GM19395 (cell line): ENCODE results near the gene C17orf114.

Source experiments
- ATAC-seq: cut with Tn5 transposase; IDR thresholded peaks from one replicate; pipeline ENCODE4 v1.9.1; 2021; ENCODE audit warnings: mild to moderate bottlenecking, moderate library complexity; ENCODE audit not compliant: unreplicated experiment

The C17orf114 gene

DNA sequence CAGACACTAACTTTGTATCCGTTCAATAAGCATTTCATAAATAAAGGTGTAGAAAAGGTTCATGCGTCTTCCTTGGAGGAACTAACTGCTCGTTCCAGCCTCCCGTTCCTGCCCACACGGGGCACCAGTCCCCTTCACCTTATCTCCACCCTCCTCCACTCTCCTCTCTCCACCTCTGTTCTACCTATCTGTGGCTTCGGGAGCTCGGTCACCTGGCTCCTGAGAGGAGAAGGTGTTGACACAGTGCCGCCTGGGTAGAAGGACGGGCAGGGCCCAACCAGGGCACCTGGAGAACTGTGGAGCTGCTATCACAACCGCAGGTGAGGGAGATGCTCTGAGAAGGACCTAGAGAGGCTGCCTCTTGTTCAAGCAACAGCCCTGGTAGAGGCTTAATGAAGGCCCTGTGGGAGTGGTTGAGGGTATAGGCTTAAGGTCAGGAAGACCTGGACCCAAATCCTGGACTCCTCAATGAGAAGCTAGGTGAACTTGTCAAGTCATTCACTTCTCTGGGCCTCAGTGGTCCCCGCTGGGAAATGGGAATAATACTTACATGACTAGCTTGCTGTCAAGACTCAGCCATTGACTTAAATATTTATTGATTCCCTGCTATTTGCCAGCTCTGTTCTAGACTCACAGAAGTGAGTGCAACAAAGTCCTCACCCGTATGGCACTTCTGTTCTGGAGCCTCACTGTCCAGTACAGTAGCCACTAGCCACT lies 21.4 kb upstream of the C17orf114 start:
- ATAC-seq = no peak

DNA sequence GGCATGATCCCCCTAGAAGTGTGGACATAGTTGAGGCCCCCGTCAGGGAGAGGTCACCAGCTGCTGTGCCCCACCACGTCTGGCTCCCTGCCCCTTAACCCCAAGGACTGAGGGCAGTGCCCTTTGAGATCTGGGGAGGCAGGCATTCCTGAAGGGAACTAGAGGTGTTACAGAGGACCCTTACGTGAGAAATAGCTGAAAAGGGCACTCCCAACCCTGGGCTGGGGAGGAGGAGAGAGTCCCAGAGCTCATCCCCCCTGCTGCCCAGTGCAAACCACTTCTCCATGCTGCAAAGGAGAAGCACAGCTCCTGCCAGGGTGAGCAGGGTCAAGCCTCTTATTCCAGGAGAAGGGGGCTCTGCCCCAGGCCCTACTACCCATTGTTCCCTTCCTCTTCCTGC lies 20.7 kb upstream of the C17orf114 start:
- ATAC-seq = no peak

DNA sequence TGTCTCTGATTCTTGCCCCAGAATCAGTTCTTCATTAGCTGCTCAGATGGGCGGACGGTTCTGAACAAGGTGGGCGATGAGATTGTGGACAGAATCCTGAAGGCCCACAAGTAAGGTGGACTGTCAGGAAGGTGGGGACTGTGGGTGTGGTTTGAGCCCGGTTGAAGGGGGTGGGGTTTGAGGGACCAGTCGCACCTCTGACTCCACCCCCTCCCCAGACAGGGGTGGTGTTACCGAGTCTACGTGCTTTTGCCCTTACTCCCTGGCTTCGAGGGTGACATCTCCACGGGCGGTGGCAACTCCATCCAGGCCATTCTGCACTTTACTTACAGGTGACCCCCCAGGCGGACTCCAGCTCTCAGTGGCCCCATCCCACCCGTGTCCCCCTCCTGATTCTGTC lies 16.1 kb upstream of the C17orf114 start:
- no peak for ATAC-seq

DNA sequence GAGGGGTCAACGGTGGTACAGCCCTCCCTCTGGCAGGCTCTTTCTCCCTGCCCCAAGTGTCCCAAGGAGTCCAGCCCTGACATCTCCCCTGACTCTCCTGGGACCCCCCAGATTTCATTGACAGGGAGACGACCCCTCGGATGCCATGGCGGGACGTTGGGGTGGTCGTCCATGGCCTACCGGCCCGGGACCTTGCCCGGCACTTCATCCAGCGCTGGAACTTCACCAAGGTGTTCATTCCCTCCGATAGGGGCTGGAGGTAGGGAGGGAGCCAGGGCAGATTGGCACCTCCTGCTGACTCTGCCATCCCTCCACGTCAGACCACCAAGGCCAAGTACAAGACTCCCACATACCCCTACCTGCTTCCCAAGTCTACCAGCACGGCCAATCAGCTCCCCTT lies 14.7 kb upstream of the C17orf114 start:
- no peak for ATAC-seq

DNA sequence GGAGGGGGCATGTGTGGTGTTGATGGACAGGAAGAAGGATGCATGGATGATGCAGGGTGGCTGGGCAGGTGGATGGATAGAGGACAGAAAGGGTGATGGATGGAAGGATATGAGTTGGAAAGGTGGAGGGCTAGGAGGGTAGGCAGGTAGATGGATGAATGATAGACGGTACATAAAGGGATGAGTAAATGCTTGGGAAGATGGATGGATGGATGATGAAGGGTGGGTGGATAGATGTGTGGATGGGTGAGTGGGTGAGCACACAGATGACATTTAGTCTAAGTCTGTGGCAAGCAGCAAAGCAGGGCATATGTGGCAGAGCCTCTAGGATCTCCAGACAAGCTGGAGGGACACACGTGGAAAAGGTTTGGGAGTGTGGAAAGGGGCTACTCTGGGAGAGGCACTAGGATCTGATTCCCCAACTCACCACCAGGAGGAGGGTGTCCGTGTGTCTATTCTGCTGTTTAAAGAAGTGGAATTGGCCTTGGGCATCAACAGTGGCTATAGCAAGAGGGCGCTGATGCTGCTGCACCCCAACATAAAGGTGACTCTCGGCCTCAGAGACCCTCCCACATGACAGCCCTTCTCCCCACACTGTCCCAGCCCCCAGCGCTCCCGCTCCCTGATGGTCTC lies 13.0 kb upstream of the C17orf114 start:
- no peak for ATAC-seq

DNA sequence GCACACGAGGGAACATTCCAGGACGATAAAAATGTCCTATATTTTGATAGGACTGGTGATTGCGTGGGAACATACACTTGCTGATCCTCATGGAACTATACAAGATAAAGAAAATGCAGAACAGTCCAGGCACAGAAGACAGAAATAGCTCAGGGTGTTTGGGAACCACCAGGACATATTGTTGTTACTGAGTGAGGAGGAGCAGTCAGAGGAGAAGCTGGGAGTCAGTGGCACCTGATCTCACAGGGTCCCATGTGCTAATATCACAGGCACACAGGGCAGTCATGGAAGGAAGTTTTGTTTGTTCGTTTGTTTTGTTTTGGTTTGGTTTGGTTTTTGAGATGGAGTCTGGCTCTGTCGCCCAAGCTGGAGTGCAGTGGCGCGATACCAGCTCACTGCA lies 10.6 kb upstream of the C17orf114 start:
- ATAC-seq = no peak

DNA sequence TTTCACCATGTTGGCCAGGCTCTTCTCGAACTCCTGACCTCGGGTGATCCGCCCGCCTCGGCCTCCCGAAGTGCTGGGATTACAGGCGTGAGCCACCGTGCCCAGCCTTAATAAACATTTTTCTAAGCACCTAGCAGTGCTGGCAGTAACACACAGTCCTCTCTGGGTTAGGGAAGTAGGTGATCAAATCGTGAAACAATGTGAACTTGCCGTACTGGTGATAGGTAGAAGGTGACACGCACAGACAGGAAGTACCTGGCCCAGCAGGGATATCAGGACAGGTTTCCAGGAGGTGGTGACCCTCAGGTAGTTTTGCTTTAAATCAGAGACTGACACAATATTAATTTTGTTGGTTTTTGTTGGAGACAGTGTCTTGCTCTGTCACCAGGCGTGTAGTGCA lies 9.3 kb upstream of the C17orf114 start:
- no peak for ATAC-seq

DNA sequence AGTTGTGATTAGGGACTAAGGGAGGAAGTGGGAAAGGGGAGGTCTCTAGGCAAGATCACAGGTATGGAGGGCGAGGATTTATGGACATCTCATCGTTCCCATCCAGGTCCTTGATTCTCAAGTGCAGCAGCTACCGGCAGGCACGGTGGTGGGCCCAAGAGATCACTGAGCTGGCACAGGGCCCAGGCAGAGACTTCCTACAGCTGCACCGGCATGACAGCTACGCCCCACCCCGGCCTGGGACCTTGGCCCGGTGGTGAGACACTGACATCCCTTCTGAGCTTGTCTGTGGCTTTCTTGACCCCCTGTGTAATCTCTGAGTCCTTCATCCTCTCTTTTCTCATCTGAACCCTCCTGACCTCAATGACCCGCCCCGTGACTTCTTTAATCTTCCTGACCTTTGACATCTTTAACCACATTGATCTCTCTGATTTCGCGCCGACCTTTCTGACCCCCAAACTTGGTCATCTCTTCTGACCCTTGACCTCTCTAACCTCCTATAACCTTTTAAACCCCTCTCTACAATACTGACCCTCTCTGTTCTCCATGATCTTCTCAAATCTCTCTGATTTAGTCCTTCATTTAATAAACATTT lies 8.7 kb upstream of the C17orf114 start:
- ATAC-seq = no peak

DNA sequence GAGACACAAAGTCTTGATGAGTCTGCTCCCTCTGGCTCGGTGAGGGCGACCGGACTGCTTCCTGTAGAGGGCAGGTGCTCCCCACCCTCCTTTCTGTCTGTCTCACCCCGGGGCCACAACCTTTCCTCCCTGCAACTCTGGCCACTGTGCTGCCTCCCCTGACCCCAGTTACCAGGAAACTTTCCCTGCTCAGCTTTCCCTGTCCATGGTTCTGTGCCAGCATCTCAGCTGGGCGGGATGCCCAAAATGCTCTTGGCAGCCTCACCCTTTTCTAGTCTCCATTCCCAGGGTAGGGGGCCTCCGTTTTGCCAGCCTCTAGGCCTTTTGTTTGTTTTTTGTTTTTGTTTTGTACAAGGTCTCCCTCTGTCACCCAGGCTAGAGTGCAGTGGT lies 6.2 kb upstream of the C17orf114 start:
- ATAC-seq = no peak

DNA sequence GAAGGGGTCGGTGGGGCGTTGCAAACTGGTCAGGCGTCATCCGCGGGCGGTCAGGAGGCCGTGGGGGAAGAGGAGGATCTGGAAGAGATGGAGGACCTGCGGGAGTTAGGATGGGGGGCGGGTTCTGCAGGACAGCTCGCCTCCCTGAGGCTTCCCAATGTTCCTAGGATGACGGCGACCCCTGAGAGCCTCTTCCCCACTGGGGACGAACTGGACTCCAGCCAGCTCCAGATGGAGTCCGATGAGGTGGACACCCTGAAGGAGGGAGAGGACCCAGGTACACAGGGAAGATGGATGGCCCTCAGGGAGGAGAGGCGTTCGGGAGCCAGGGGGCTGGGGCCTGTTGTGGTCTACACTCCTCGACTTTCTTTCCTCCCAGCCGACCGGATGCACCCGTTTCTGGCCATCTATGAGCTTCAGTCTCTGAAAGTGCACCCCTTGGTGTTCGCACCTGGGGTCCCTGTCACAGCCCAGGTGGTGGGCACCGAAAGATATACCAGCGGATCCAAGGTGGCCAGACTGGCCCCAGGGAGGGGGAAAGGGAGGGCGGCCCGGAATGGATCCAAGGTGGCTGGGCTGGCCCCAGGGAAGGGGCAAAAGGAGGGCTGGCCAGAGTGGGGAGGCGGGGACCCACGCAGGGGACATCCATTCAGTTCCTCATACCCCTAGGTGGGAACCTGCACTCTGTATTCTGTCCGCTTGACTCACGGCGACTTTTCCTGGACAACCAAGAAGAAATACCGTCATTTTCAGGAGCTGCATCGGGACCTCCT lies 5.7 kb upstream of the C17orf114 start:
- no peak for ATAC-seq

DNA sequence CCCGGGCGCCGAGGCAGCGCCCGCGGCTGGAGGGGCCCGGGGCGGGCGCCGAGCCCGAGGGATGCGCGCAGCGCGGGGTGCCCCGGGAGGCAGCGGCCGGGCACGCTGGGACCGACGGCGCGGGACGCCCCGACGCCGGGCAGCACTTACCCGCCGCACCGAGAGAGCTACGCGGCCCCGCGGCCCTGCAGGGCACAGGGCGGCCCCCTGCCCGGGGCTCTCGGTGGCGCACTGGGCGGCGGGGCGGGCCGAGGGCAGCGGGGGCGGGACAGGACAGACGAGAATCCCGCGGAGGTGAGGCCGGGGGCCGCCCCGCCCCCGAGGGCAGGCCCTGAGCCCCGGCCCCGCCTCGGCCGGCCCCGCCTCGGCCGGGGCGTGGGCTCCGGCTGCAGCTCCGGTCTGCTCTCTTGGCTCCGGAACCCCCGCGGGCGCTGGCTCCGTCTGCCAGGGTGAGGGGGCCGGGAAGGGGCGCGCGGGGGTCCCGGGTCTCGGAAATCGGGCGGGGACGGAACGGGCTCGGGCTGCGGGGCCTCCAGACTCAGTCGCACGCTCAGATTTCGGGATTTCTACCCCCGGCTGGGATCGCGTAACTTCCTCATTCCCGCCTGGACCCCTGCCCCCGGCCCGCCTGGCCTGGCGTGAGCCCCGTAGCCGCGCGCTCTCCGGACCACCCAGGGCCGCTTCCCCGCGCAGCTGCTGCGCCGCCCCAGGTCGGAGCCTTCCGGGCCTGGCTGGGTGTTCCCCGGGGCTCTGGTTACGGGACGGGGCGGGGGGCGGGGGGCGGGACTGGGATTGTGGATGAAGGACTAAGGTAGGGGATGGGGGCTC lies 4.9 kb upstream of the C17orf114 start, which contains the start of gene PLD2:
Gene PLD2 (plus strand): TSS at position 376 of the 828 bp plus-strand sequence. CDS start 621 bp downstream, outside the sequence.
- peak; percentile 85 for ATAC-seq

DNA sequence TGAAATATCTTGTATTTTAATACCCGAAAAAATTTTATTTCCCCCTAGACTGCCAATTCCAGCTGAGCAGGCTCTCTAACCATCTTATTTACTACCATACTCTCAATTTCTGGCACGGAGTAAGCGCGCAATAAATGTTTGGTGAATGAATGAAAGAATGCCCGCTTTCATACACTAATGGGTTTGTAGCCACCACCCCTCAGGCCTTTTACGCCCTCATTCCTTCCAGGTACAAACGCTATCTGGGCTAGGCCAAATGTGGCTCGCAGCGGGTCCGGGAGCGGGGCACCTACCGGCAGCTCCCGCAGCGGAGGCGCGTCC lies 4.3 kb upstream of the C17orf114 start:
- ATAC-seq = no peak

DNA sequence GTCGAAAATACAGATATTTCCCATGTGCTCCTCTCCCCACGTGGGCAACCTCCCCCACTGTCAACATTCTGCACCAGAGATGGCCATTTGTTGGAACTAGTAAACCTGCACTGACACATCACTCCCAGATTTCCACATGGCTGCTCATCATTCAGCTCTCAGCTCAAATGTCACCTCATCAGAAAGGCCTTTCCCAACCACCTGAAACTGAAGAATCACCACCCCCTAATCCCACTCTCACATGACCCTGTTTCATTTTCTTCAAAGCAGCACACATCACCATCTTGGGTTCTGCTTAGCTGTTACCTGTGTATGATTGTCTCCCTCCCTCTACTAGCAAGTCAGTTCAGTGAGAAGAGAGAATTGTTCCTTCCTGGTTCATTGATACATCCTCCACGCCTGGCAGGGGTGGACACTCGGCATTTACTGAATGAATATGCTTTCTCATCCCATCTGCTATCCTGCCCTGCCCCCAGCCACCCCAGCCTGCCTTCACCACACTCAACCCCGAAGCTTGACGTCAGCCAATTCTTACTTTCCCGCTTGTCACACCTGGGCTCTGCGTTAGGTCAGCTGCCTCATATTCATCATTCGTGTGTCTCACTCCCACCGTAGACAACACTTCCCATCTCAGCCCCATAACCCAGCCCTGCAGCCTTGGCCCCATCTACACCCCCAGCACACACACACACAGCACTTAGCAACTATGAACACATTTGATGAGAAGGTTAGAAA lies 1.5 kb downstream of the C17orf114 start:
- no peak for ATAC-seq

DNA sequence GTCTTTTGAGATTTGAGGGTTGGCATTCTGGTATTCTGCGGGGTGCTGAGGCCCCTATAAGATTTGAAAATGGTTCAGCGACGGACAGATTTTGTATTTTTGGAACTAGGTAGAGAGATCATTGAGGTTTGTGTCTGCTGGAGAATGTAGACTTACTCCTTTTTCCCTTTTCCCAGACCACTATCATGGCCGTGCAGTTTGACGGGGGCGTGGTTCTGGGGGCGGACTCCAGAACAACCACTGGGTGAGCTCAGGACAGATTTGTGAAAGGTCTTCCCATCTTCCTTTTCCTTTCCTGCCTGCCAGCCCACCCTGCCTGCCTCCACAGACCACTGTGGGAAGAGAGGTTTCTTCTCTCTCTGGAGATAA lies 5.6 kb downstream of the C17orf114 start:
- ATAC-seq = no peak

DNA sequence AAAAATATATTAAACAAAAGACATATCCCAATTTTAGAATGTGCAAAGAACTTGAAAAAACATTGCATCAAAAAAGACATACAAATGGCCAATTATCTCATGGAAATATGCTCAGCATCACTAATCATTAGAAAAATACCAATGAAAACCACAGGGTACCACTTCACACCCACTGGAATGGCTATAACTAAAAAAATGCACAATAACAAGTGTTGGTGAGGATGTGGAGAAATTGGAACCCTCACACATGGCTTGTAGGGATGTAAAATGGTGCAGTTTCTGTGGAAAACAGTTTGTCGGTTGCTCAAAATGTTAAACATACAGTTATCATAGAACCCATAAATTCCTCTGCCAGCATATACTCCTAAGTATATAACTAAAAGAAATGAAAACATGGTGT lies 7.0 kb downstream of the C17orf114 start:
- ATAC-seq = no peak

DNA sequence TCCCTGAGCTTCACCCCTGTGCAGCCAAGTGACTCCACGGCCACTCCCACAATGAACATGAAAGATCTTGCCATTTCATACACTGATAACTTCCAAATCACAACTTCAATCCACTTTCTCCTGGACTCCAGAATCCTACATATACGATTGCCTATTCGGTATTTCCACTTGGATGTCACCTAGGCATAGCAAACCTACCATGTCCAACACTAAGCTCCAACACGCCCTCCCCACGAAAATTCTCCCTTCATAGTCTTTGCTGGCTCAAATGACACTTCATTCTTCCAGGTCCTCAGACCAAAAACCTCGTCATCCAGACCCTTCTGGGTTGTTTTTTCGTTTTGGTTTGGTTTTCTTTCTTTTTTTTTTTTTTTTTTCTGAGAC lies 11.4 kb downstream of the C17orf114 start:
- ATAC-seq = no peak

DNA sequence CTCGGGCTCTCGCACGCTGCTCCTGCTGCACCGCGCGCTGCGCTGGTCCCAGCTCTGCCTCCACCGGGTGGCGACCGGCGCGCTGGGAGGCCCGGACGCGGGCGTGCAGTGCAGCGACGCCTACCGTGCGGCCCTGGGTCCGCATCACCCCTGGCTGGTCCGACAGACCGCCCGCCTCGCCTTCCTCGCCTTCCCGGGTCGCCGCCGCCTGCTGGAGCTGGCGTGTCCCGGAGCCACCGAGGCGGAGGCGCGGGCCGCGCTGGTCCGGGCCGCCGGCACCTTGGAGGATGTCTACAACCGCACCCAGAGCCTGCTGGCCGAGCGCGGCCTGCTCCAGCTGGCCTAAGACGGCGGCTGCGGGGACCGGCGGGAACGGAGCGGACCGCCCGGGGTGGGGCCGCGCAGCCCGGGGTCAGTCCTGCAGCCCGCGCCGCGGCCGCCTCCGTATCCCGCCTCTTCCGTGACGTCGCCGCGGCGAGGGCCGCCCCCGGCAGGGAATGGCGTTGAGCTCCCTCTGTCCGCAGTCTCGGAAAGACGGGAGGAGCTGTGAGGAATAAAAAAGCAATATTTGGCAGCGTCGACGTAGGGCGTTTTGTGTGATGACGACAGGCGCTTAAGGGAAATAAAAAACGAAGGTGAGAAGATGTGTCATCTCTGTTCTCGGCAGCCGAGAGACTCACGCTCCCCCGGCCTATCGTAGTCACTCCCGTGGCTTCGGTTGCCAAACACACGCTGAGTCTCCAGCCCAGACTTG lies 12.0 kb downstream of the C17orf114 start:
- peak; percentile 84 for ATAC-seq

DNA sequence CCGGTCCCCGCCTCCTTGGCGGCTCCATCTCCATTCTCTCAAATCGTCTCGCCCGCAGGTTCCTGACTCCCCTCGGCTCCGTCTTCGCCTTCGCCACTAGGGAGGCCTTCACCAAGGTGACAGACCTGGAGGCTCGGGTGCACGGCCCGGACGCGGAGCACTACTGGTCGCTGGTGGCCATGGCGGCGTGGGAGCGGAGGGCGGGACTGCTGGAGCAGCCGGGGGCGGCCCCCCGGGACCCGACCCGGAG lies 12.5 kb downstream of the C17orf114 start:
- ATAC-seq = no peak

DNA sequence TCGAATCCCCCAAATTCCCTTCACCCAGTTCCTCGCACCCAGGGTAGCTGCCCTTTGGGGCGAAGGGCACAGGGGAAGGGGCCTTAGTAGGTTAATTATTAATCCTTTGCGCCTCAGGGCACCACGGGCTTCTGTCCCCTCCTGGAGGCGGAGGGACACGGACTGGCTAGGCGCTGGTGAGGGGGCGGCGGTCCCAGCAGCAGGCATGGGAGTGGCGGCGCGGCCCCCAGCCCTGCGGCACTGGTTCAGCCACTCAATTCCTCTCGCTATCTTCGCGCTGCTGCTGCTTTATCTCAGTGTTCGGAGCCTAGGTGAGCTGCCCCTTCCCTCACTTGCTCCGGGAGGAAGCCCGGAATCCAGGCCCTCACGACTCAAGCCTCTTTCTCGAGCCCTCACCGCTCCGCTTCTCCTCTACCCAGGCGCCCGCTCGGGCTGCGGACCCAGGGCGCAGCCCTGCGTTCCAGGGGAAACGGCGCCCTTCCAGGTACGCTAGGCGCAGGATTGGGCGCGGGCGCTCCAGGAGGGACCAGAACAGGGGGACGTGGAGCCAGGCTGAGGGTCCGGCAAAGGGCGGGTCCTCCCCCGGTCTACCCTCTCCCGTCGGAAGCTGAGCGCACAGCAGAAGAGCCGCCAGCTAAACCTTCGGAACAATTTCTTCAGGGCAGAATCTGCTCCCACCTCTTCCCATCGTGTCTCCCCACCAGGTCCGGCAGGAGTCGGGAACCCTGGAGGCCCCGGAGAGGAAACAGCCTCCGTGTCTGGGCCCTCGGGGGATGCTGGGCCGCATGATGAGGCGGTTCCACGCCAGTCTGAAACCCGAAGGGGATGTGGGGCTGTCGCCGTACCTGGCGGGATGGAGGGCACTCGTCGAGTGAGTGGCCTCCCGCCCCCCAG lies 13.1 kb downstream of the C17orf114 start, which contains the start of gene GLTPD2:
Gene GLTPD2 (plus strand): TSS at position 158 of the 894 bp plus-strand sequence. CDS start 48 bp downstream, at position 206.
- ATAC-seq = no peak
